NT2/D1 (cell line): Measurements from ENCODE around the gene PAPPA.

ENCODE experiments used
- DNase-seq: peaks from one replicate; pipeline ENCODE4 v3.0.0-alpha.2; 2011; ENCODE audit warnings: low read depth, low spot score
- H3K27me3 ChIP-seq: 2 replicates; pipeline ENCODE4 v1.6.0; 2011; ENCODE audit warnings: mild to moderate bottlenecking; ENCODE audit not compliant: insufficient read length, insufficient read depth
- H3K36me3 ChIP-seq: 2 replicates; pipeline ENCODE4 v1.6.1; 2011; ENCODE audit warnings: mild to moderate bottlenecking, low read length, mixed read lengths; ENCODE audit not compliant: insufficient read depth, insufficient read length
- H3K4me1 ChIP-seq: 2 replicates; pipeline ENCODE4 v1.5.1; 2011; ENCODE audit not compliant: insufficient read depth, insufficient read length
- H3K4me3 ChIP-seq: 2 replicates; pipeline ENCODE4 v1.5.1; 2011; ENCODE audit warnings: low read depth; ENCODE audit not compliant: insufficient read length
- H3K9ac ChIP-seq: 2 replicates; pipeline ENCODE4 v1.6.0; 2011; ENCODE audit warnings: low read depth; ENCODE audit not compliant: insufficient read length
- H3K9me3 ChIP-seq: 2 replicates; pipeline ENCODE4 v1.5.1; 2011; ENCODE audit warnings: mild to moderate bottlenecking, low read length; ENCODE audit not compliant: insufficient read depth
- SUZ12 ChIP-seq: IDR thresholded peaks from 2 replicates; pipeline ENCODE4 v1.6.1; 2011; ENCODE audit not compliant: insufficient read length, insufficient read depth; ENCODE audit errors: extremely low read depth
- YY1 ChIP-seq: IDR thresholded peaks from 2 replicates; pipeline ENCODE4 v1.6.1; 2011; ENCODE audit not compliant: insufficient read length, insufficient read depth
- ZNF274 ChIP-seq: IDR thresholded peaks from 2 replicates; pipeline ENCODE4 v1.6.1; 2011; ENCODE audit warnings: mild to moderate bottlenecking, low read depth, low read length

Gene PAPPA

DNA sequence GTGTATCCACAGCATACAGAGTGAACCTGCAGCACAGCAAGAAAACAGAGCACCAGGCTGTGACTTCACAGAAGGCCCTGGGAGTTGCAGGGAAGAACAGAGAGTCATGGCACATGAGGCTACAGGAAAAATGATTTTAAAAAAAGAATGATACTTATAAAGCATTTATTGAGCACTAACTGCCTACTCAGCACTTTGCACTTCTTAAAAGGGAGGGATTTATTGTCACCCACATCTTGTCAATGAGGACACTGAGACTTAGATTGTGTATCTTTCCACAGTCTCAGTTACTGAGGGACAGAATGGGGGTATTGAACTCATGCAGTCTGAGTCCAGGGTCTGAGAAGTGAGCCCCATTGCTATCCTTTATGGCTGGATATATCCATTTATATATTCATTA is 288.9 kb downstream of the PAPPA start:
- Histone ChIP-seq H3K4me3 (no peak overlapping the region), H3K27me3 (no peaks in the 10 kb centered on the region), H3K36me3 (peaks cover 16% of the 10 kb centered on the region), H3K9me3 (no peaks in the 10 kb centered on the region), H3K9ac (no peak overlapping the region), H3K4me1 (no peaks in the 10 kb centered on the region)
- TF ChIP-seq YY1 (no peak), ZNF274 (no peak), SUZ12 (no peak)
- no peak for DNase-seq

DNA sequence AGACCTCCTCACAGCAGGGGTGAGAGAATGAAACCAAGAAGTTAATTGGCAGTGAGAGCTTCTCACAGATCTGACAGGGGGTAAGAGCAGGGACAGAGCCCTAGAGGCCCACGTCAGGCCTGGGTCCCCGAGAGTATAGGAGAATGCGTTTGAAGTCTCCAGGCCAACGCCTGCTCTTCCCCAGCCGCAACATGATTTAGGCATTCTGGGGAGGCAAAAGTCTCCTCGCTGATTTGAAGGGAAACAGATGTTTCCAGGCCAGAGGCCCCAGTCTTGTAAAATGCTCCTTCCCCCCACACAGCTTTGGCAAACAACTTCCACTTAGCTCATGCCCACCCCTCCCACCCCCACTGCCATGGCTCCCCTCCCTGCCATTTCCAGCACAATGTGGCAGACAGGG is 294.3 kb downstream of the PAPPA start:
- Histone ChIP-seq H3K9ac (no peak overlapping the region), H3K27me3 (no peaks in the 10 kb centered on the region)

DNA sequence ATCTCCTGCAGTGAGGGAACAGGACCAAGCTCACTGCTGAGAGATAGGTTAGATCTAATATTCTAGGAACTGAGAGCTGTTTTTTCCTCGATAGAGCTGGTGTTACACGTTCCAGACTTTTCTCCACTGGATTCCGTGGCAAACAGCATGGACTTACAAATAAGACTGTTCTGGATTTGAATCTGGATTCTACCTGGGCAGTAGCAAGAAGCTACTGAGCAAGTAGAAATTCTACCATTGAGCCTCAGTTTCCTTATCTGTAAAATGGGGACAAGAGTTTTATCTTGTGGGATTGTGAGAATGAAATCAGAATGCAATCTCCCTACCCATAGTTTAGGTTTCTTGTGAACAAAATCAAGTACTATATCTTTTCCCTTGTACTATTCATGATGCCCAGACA is 294.8 kb downstream of the PAPPA start:
- H3K36me3 ChIP-seq = no peaks in the 10 kb centered on the region
- peaks cover 5% of the 10 kb centered on the region for H3K4me1 ChIP-seq
- no peaks in the 10 kb centered on the region for H3K9me3 ChIP-seq
- H3K9ac ChIP-seq = no peak overlapping the region
- no peak overlapping the region for H3K4me3 ChIP-seq
- DNase-seq = no peak
- no peak for TF ChIP-seq SUZ12
- TF ChIP-seq YY1 = no peak
- TF ChIP-seq ZNF274 = no peak
- no peaks in the 10 kb centered on the region for H3K27me3 ChIP-seq

More for the DNA sequence above, 294.3 kb downstream of the PAPPA start:
- H3K4me3 ChIP-seq = no peak overlapping the region
- no peaks in the 10 kb centered on the region for H3K9me3 ChIP-seq
- peaks cover 5% of the 10 kb centered on the region for H3K4me1 ChIP-seq
- no peak for TF ChIP-seq YY1
- DNase-seq = no peak
- H3K36me3 ChIP-seq = no peaks in the 10 kb centered on the region

- no peak for DNase-seq
- Histone ChIP-seq H3K36me3 (no peaks in the 10 kb centered on the region), H3K9me3 (no peaks in the 10 kb centered on the region), H3K4me3 (no peak overlapping the region), H3K27me3 (no peaks in the 10 kb centered on the region), H3K4me1 (peaks cover 5% of the 10 kb centered on the region), H3K9ac (no peak overlapping the region)
- TF ChIP-seq SUZ12 (no peak), ZNF274 (no peak), YY1 (no peak)
These were observed 296.4 kb downstream of the PAPPA start for GRCh38 chr9:116449949-116450348.

- Histone ChIP-seq H3K36me3 (no peaks in the 10 kb centered on the region), H3K4me3 (no peak overlapping the region), H3K9ac (no peak overlapping the region), H3K4me1 (peaks cover 5% of the 10 kb centered on the region), H3K27me3 (no peaks in the 10 kb centered on the region), H3K9me3 (no peaks in the 10 kb centered on the region)
- DNase-seq = no peak
- TF ChIP-seq SUZ12 (no peak), ZNF274 (no peak), YY1 (no peak)
These were observed 297.0 kb downstream of the PAPPA start for GRCh38 chr9:116450378-116451139.

- peaks cover 8% of the 10 kb centered on the region for H3K9me3 ChIP-seq
- TF ChIP-seq SUZ12 (no peak), YY1 (no peak), ZNF274 (no peak)
- no peaks in the 10 kb centered on the region for H3K36me3 ChIP-seq
- H3K4me3 ChIP-seq = no peak overlapping the region
- DNase-seq = no peak
- no peaks in the 10 kb centered on the region for H3K27me3 ChIP-seq
- H3K9ac ChIP-seq = no peak overlapping the region
- H3K4me1 ChIP-seq = peaks cover 5% of the 10 kb centered on the region
These were observed 298.0 kb downstream of the PAPPA start for GRCh38 chr9:116451500-116452115.
